ENCODE results near the gene YAF2. TPM values are rescaled to one million over a fixed set of nuclear protein-coding genes. Genes with fewer than 3 reads are reported as not detected.

The YAF2 gene
- total RNA-seq, 4 donors from 2014 or later = 56.7 to 92.2 (median 70.5) TPM

DNA sequence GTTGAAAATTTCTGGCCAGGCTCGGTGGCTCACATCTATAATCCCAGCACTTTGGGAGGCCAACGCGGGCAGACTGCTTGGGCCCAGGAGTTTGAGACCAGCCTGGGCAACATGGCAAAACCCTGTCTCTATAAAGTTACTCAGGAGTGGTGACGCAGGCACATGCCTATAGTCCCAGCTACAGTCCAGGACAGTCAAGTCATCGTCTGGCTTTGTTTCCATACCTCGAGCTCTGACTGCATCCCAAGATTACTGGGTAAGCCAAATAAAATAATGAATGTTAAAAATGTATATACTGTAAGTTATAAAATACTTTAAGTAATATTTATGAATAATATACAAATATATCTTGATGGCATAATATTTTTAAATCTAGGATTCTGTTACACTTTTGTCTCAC lies 70.3 kb downstream of the YAF2 start:
- DNase-seq = no peak
- Histone ChIP-seq H3K4me3 (replicated peaks in 1 of 3) (no peak overlapping the region), H3K27me3 (no peaks in the 10 kb centered on the region), H3K9me3 (no peaks in the 10 kb centered on the region), H3K27ac (no peak overlapping the region), H3K36me3 (no peaks in the 10 kb centered on the region), H3K4me1 (peaks cover 0 to 5% of the 10 kb centered on the region in 2 donors)
- 92 to 97% methylated on average over 6 of the region's 6 CpGs for WGBS, 2 donors
- TF ChIP-seq POLR2A (IDR thresholded peaks at IDR 0.05) = no peak
- no peak for TF ChIP-seq CTCF (IDR thresholded peaks at IDR 0.05)
- intact Hi-C loops (cut with DNase I) = no loop called here

GRCh38 chr12:42166501-42166900 lies 71.5 kb downstream of the YAF2 start:
- H3K4me3 ChIP-seq (replicated peaks in 1 of 3) = no peak overlapping the region
- no peak overlapping the region for H3K27ac ChIP-seq
- no peaks in the 10 kb centered on the region for H3K9me3 ChIP-seq
- no peaks in the 10 kb centered on the region for H3K27me3 ChIP-seq
- no peaks in the 10 kb centered on the region for H3K36me3 ChIP-seq
- no peak for DNase-seq
- TF ChIP-seq POLR2A (IDR thresholded peaks at IDR 0.05) = no peak
- TF ChIP-seq CTCF (IDR thresholded peaks at IDR 0.05) = no peak
- peaks cover 0 to 6% of the 10 kb centered on the region in 2 donors for H3K4me1 ChIP-seq
- intact Hi-C loops (cut with DNase I) = no loop called here

GRCh38 chr12:42163913-42164312 lies 74.1 kb downstream of the YAF2 start:
- H3K36me3 ChIP-seq = peaks cover 8 to 10% of the 10 kb centered on the region in 2 donors
- DNase-seq = no peak
- TF ChIP-seq CTCF (IDR thresholded peaks at IDR 0.05) = no peak
- no peak for TF ChIP-seq POLR2A (IDR thresholded peaks at IDR 0.05)
- no peaks in the 10 kb centered on the region for H3K9me3 ChIP-seq
- H3K4me1 ChIP-seq = peaks cover 0 to 6% of the 10 kb centered on the region in 2 donors
- no peak overlapping the region for H3K4me3 ChIP-seq (replicated peaks in 1 of 3)
- no peaks in the 10 kb centered on the region for H3K27me3 ChIP-seq
- H3K27ac ChIP-seq = no peak overlapping the region
- intact Hi-C loops (cut with DNase I) = no loop called here

DNA sequence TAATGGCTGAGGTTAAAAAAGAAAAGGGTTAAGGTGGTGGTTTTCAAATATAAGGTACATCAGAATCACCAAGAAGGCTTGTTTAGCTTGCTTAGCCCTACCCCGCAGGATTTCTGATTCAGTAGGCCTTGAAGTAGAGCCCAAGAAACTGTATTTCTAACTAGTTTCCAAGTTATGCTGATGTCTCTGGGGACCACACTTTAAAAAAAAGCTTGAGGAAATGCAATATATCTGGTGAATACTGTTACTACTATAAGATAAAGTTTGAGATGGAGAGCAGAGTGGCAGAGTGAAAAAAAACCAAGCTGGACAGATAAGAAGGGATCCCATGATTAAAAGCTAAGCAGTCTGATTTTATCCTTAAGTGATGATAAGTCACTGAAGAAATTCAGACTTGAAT lies 75.1 kb downstream of the YAF2 start:
- WGBS, 2 donors = 60 to 66% methylated on average over 1 of the region's 1 CpG
- H3K4me1 ChIP-seq = peaks cover 0 to 6% of the 10 kb centered on the region in 2 donors
- H3K9me3 ChIP-seq = no peaks in the 10 kb centered on the region
- no peak for DNase-seq
- H3K36me3 ChIP-seq = peaks cover 8 to 10% of the 10 kb centered on the region in 2 donors
- no peak overlapping the region for H3K27ac ChIP-seq
- H3K27me3 ChIP-seq = no peaks in the 10 kb centered on the region
- intact Hi-C loops (cut with DNase I) = no loop called here
- TF ChIP-seq CTCF (IDR thresholded peaks at IDR 0.05) (no peak), POLR2A (IDR thresholded peaks at IDR 0.05) (no peak)
- no peak overlapping the region for H3K4me3 ChIP-seq (replicated peaks in 1 of 3)

DNA sequence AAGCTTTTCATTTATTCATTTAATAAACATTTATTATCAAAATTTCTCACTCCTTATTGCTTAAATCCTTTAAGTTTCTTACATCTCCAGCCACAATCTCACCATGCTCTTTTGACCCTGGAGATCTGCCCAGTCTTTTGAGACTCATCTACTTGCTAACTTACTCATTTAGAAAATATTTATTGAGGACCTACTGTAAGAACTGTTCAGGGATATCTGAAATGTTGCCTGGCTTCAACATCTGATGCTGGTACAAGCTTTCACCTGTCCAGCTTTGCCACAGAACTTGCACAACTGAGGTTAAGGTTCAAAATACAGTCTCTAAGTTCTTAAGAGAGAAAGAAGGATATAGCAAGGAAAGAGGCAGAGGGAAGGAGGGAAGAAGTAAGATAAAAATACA lies 75.9 kb downstream of the YAF2 start:
- intact Hi-C loops (cut with DNase I) = no loop called here

More for the DNA sequence above, 75.9 kb downstream of the YAF2 start:
- Histone ChIP-seq H3K9me3 (no peaks in the 10 kb centered on the region), H3K27me3 (no peaks in the 10 kb centered on the region), H3K36me3 (peaks cover 8 to 10% of the 10 kb centered on the region in 2 donors), H3K27ac (no peak overlapping the region), H3K4me3 (replicated peaks in 1 of 3) (no peak overlapping the region), H3K4me1 (peaks cover 0 to 6% of the 10 kb centered on the region in 2 donors)
- no peak for DNase-seq
- TF ChIP-seq CTCF (IDR thresholded peaks at IDR 0.05) (no peak), POLR2A (IDR thresholded peaks at IDR 0.05) (no peak)
